PC-9 (cell line): ENCODE results near the gene SDE2. TPM values are rescaled to one million over a fixed set of nuclear protein-coding genes. Genes with fewer than 3 reads are reported as not detected.

Source experiments
- BruUV-seq: library from RNA; stranded (reverse); fragments of 400-500 nt; replicated peaks from 2 replicates; lab custom pipeline; 2021; lab: Mats Ljungman, UMichigan
- CTCF ChIA-PET: fragments of 300-600 bp; sonication (Branson Sonifier 250); formaldehyde crosslinking; loops from one replicate; lab custom pipeline; 2022; ENCODE audit warnings: antibody characterized with exemption; lab: Charles Lee
- POLR2A ChIA-PET: fragments of 300-600 bp; sonication (Branson Sonifier 250); formaldehyde crosslinking; loops from one replicate; lab custom pipeline; 2022; ENCODE audit warnings: antibody characterized with exemption; ENCODE audit not compliant: unreplicated experiment; lab: Charles Lee
- DNase-seq, 2 experiments: peaks; one replicate each; pipeline versions ENCODE4 v3.0.0 to v3.0.0-alpha.2; 2015 to 2022; ENCODE audit warnings: mixed read lengths in 1 of 2
- H2AFZ ChIP-seq: fragments of 200-600 bp; sonication (generic); 2 replicates; pipeline ENCODE4 v1.8.1; 2017; ENCODE audit warnings: antibody characterized with exemption
- H3F3A ChIP-seq: fragments of 200-600 bp; sonication (generic); 2 replicates; pipeline ENCODE4 v1.8.1; 2017; ENCODE audit warnings: antibody characterized with exemption, mild to moderate bottlenecking, low read depth; ENCODE audit not compliant: insufficient read depth
- H3K27ac ChIP-seq: fragments of 200-600 bp; sonication (generic); 2 replicates; pipeline ENCODE4 v1.6.1; 2016; ENCODE audit warnings: mixed run types
- H3K27me3 ChIP-seq: fragments of 200-600 bp; sonication (generic); 2 replicates; pipeline ENCODE4 v1.6.1; 2016; ENCODE audit warnings: low read depth, mixed run types; ENCODE audit not compliant: insufficient read depth
- H3K36me3 ChIP-seq: fragments of 200-600 bp; sonication (generic); 2 replicates; pipeline ENCODE4 v1.6.1; 2016; ENCODE audit warnings: low read depth, mixed run types
- H3K4me1 ChIP-seq: fragments of 200-600 bp; sonication (generic); replicated peaks from 2 replicates; pipeline ENCODE4 v1.6.1; 2016; ENCODE audit warnings: mixed run types; ENCODE audit not compliant: insufficient read depth
- H3K4me2 ChIP-seq: fragments of 200-600 bp; sonication (generic); 2 replicates; pipeline ENCODE4 v1.6.1; 2017; ENCODE audit warnings: mixed run types
- H3K4me3 ChIP-seq: fragments of 200-600 bp; sonication (generic); 2 replicates; pipeline ENCODE4 v1.6.1; 2016; ENCODE audit warnings: mixed run types
- H3K79me2 ChIP-seq: fragments of 200-600 bp; sonication (generic); 2 replicates; pipeline ENCODE4 v1.6.1; 2017; ENCODE audit warnings: low read depth, mixed run types
- H3K9me2 ChIP-seq: fragments of 200-600 bp; sonication (generic); 2 replicates; pipeline ENCODE4 v1.8.1; 2017; ENCODE audit warnings: mild to moderate bottlenecking; ENCODE audit not compliant: insufficient read depth
- H3K9me3 ChIP-seq: fragments of 200-600 bp; sonication (generic); 2 replicates; pipeline ENCODE4 v1.8.1; 2016; ENCODE audit warnings: low read depth; ENCODE audit not compliant: insufficient read depth
- H4K20me1 ChIP-seq: fragments of 200-600 bp; sonication (generic); 2 replicates; pipeline ENCODE4 v1.8.1; 2017; ENCODE audit not compliant: insufficient read depth
- CTCF ChIP-seq: fragments of 200-600 bp; sonication (generic); conservative IDR thresholded peaks from 2 replicates; pipeline ENCODE4 v1.6.1; 2017; ENCODE audit warnings: mixed run types, antibody characterized with exemption, mild to moderate bottlenecking, moderate library complexity
- EZH2 ChIP-seq: fragments of 200-600 bp; sonication (generic); IDR thresholded peaks from 2 replicates; pipeline ENCODE4 v1.8.0; 2017; ENCODE audit warnings: antibody characterized with exemption, low read depth
- intact Hi-C: fragments of 100-400 bp; cut with micrococcal nuclease; formaldehyde crosslinking; loops from one replicate; pipeline ENCODE4 v1.10.0; 2022; ENCODE audit not compliant: unreplicated experiment
- total RNA-seq: library from RNA; stranded (reverse); gene quantifications from 2 replicates; pipeline ENCODE4 v1.2.3, GENCODE V29; 2021

SDE2 gene
- total RNA-seq, 1 experiment from 2014 or later = 17.3 TPM

GRCh38 chr1:225961659-225962439 is 37.3 kb downstream of the SDE2 start:
- CTCF ChIA-PET = no interaction called here
- intact Hi-C loops = no loop called here
- no peak overlapping the region for H3K27ac ChIP-seq
- no peaks in the 10 kb centered on the region for H3K9me2 ChIP-seq
- POLR2A ChIA-PET = no interaction called here
- no peak overlapping the region for H3K4me3 ChIP-seq
- no peaks in the 10 kb centered on the region for H3F3A ChIP-seq
- no peaks in the 10 kb centered on the region for H3K4me1 ChIP-seq
- no peak overlapping the region for H2AFZ ChIP-seq
- no peaks in the 10 kb centered on the region for H3K27me3 ChIP-seq
- DNase-seq = no peak
- no TSS peak for BruUV-seq
- no peaks in the 10 kb centered on the region for H3K79me2 ChIP-seq
- no peaks in the 10 kb centered on the region for H4K20me1 ChIP-seq
- no peak overlapping the region for H3K4me2 ChIP-seq
- TF ChIP-seq EZH2 (no peak), CTCF (no peak)
- no peaks in the 10 kb centered on the region for H3K36me3 ChIP-seq
- H3K9me3 ChIP-seq = no peaks in the 10 kb centered on the region

- Histone ChIP-seq H2AFZ (no peak overlapping the region), H3K9me3 (no peaks in the 10 kb centered on the region), H3F3A (0 out of 2 replicates have a peak, but pooled peaks cover 6% of the 10 kb centered on the region), H3K27ac (no peak overlapping the region), H3K9me2 (no peaks in the 10 kb centered on the region), H3K36me3 (no peaks in the 10 kb centered on the region), H3K27me3 (no peaks in the 10 kb centered on the region), H3K79me2 (no peaks in the 10 kb centered on the region), H4K20me1 (no peaks in the 10 kb centered on the region), H3K4me3 (no peak overlapping the region), H3K4me1 (no peaks in the 10 kb centered on the region), H3K4me2 (no peak overlapping the region)
- BruUV-seq = no TSS peak
- POLR2A ChIA-PET = no interaction called here
- intact Hi-C loops = no loop called here
- CTCF ChIA-PET = no interaction called here
- no peak for TF ChIP-seq EZH2
- no peak for TF ChIP-seq CTCF
- no peak for DNase-seq
Observed at GRCh38 chr1:225958041-225958440, 41.1 kb downstream of the SDE2 start.

- CTCF ChIA-PET = no interaction called here
- POLR2A ChIA-PET = no interaction called here
Observed at GRCh38 chr1:225954753-225955152, 44.4 kb downstream of the SDE2 start.

More at GRCh38 chr1:225954753-225955152, 44.4 kb downstream of the SDE2 start:
- Histone ChIP-seq H3K4me2 (no peak overlapping the region), H3K4me3 (no peak overlapping the region), H3K27ac (no peak overlapping the region), H3K9me3 (no peaks in the 10 kb centered on the region), H3K79me2 (no peaks in the 10 kb centered on the region), H3F3A (0 out of 2 replicates have a peak, but pooled peaks cover 6% of the 10 kb centered on the region), H4K20me1 (no peaks in the 10 kb centered on the region), H3K36me3 (no peaks in the 10 kb centered on the region), H3K4me1 (no peaks in the 10 kb centered on the region), H3K27me3 (no peaks in the 10 kb centered on the region), H3K9me2 (no peaks in the 10 kb centered on the region), H2AFZ (no peak overlapping the region)
- TF ChIP-seq CTCF (no peak), EZH2 (no peak)
- no TSS peak for BruUV-seq
- intact Hi-C loops = no loop called here
- DNase-seq = no peak
